IMR-90 (cell line): ENCODE data around the gene PHF20. TPM values are rescaled to one million over a fixed set of nuclear protein-coding genes. Genes with fewer than 3 reads are reported as not detected.
A peak's percentile ranks its signal among the peaks of the same experiment; 100 is the strongest.
"Not testable (repeated sequence)": the region's sequence is repeated elsewhere in the genome, so short reads cannot be mapped to it uniquely, and the experiment has no call there.

Experiments
- ATAC-seq: fragments of 200-7000 bp; cut with Tn5 transposase; 2 replicates; pipeline ENCODE4 v1.9.1; 2020; ENCODE audit warnings: low read depth, mild to moderate bottlenecking, moderate library complexity
- BruUV-seq: library from RNA; stranded (reverse); fragments of 400-500 nt; replicated peaks from 2 replicates; lab custom pipeline; 2021; lab: Mats Ljungman, UMichigan
- CTCF ChIA-PET: fragments of 300-600 bp; formaldehyde crosslinking; extraction: SDS; loops from one replicate; lab custom pipeline; 2021; ENCODE audit warnings: antibody characterized with exemption; lab: Yijun Ruan, JAX
- POLR2A ChIA-PET: fragments of 300-600 bp; sonication (Branson Sonifier 250); formaldehyde crosslinking; loops from one replicate; lab custom pipeline; 2022; ENCODE audit warnings: antibody characterized with exemption; ENCODE audit not compliant: unreplicated experiment; lab: Charles Lee
- DNase-seq: peaks from one replicate; pipeline ENCODE4 v3.0.0; 2013
- H2AFZ ChIP-seq: replicated peaks from 2 replicates; pipeline ENCODE3; 2013; ENCODE audit warnings: low read length, mild to moderate bottlenecking; ENCODE audit not compliant: poor library complexity
- H2AK5ac ChIP-seq: 2 replicates; pipeline ENCODE4 v1.6.1; 2013; ENCODE audit warnings: low read depth, low read length, inconsistent platforms
- H2AK9ac ChIP-seq: replicated peaks from 2 replicates; pipeline ENCODE3; 2013; ENCODE audit warnings: mild to moderate bottlenecking, low read depth, low read length, moderate library complexity; ENCODE audit not compliant: poor library complexity
- H2BK120ac ChIP-seq: 2 replicates; pipeline ENCODE4 v1.6.1; 2013; ENCODE audit warnings: low read depth, low read length, inconsistent platforms
- H2BK15ac ChIP-seq: 3 replicates; pipeline ENCODE4 v1.6.1; 2013; ENCODE audit warnings: low read depth, low read length, inconsistent platforms
- H2BK20ac ChIP-seq: 2 replicates; pipeline ENCODE4 v1.6.1; 2013; ENCODE audit warnings: low read depth, mild to moderate bottlenecking, inconsistent platforms, low read length, moderate library complexity
- H2BK5ac ChIP-seq: 2 replicates; pipeline ENCODE4 v1.6.1; 2013; ENCODE audit warnings: mild to moderate bottlenecking, low read depth, low read length, inconsistent platforms; ENCODE audit not compliant: poor library complexity, severe bottlenecking
- H3K14ac ChIP-seq: replicated peaks from 2 replicates; pipeline ENCODE4 v1.6.1; 2013; ENCODE audit warnings: low read depth, low read length, inconsistent platforms
- H3K18ac ChIP-seq: 2 replicates; pipeline ENCODE4 v1.6.1; 2013; ENCODE audit warnings: low read depth, low read length, control low read depth
- H3K23ac ChIP-seq: 2 replicates; pipeline ENCODE4 v1.6.1; 2013; ENCODE audit warnings: low read depth, low read length, inconsistent platforms
- H3K27ac ChIP-seq: 2 replicates; pipeline ENCODE4 v1.5.1; 2013; ENCODE audit warnings: mild to moderate bottlenecking, control low read depth, low read length; ENCODE audit not compliant: insufficient read depth
- H3K27me3 ChIP-seq: 2 replicates; pipeline ENCODE4 v1.6.1; 2013; ENCODE audit warnings: low read length; ENCODE audit not compliant: control insufficient read depth, insufficient read depth
- H3K36me3 ChIP-seq: 2 replicates; pipeline ENCODE4 v1.6.1; 2013; ENCODE audit warnings: low read length, mixed read lengths; ENCODE audit not compliant: control insufficient read depth, insufficient read depth
- H3K4ac ChIP-seq: 2 replicates; pipeline ENCODE4 v1.6.1; 2013; ENCODE audit warnings: low read depth, low read length, inconsistent platforms
- H3K4me1 ChIP-seq: 2 replicates; pipeline ENCODE4 v1.6.1; 2013; ENCODE audit warnings: low read length, mixed read lengths; ENCODE audit not compliant: control insufficient read depth, insufficient read depth
- H3K4me2 ChIP-seq: 2 replicates; pipeline ENCODE4 v1.6.1; 2013; ENCODE audit warnings: low read depth, mild to moderate bottlenecking, control low read depth, low read length, moderate library complexity
- H3K4me3 ChIP-seq: 2 replicates; pipeline ENCODE4 v1.5.1; 2013; ENCODE audit warnings: low read depth, mild to moderate bottlenecking, control low read depth, low read length, moderate library complexity; ENCODE audit not compliant: insufficient read depth
- H3K56ac ChIP-seq: 2 replicates; pipeline ENCODE4 v1.6.1; 2013; ENCODE audit warnings: low read length, inconsistent platforms; ENCODE audit not compliant: insufficient read depth; ENCODE audit errors: extremely low read depth
- H3K79me1 ChIP-seq, 2 experiments: 2 replicates each; pipeline ENCODE4 v1.6.1; 2013; ENCODE audit warnings: low read length in 2 of 2, inconsistent platforms in 1 of 2, low read depth in 1 of 2
- H3K9ac ChIP-seq: 2 replicates; pipeline ENCODE4 v1.6.1; 2013; ENCODE audit warnings: low read depth, low read length, control low read depth
- H3K9me1 ChIP-seq: 2 replicates; pipeline ENCODE4 v1.6.1; 2013; ENCODE audit warnings: low read length, inconsistent platforms; ENCODE audit not compliant: insufficient read depth
- H3K9me3 ChIP-seq: 2 replicates; pipeline ENCODE4 v1.6.1; 2013; ENCODE audit warnings: low read length; ENCODE audit not compliant: control insufficient read depth, insufficient read depth
- H4K20me1 ChIP-seq: 2 replicates; pipeline ENCODE4 v1.6.1; 2013; ENCODE audit warnings: low read length, inconsistent platforms; ENCODE audit not compliant: insufficient read depth
- H4K5ac ChIP-seq: 2 replicates; pipeline ENCODE4 v1.6.1; 2013; ENCODE audit warnings: mild to moderate bottlenecking, low read depth, low read length, control low read depth
- H4K8ac ChIP-seq, 2 experiments: 2 replicates each; pipeline ENCODE4 v1.6.1; 2013; ENCODE audit warnings: low read depth in 2 of 2, low read length in 2 of 2, control low read depth in 1 of 2, inconsistent platforms in 1 of 2
- H4K91ac ChIP-seq: 2 replicates; pipeline ENCODE4 v1.6.1; 2013; ENCODE audit warnings: low read depth, low read length, inconsistent platforms; ENCODE audit not compliant: insufficient read depth
- FOS ChIP-seq: fragments of 150-350 bp; IDR thresholded peaks from 2 replicates; pipeline ENCODE4 v1.6.1; 2016; ENCODE audit warnings: low read depth, low read length
- NFE2L2 ChIP-seq: fragments of 150-350 bp; IDR thresholded peaks from 2 replicates; pipeline ENCODE4 v1.6.1; 2016; ENCODE audit warnings: low read depth, mild to moderate bottlenecking, low read length
- WGBS, 2 experiments: methylation state at CpG; one replicate each; pipeline versions ENCODE4 v1.1.5 to v1.1.7; 2013; ENCODE audit warnings: missing lambda C conversion rate in 2 of 2; ENCODE audit not compliant: insufficient read length in 1 of 2; ENCODE audit errors: extremely low coverage in 2 of 2; 5-methylcytosine and 5-hydroxymethylcytosine counted together
- dilution Hi-C: fragments of 300-500 bp; cut with HindIII; formaldehyde crosslinking; loops from one replicate; pipeline ENCODE4 v1.14.3; 2018; ENCODE audit warnings: low sequenced_read_pairs; ENCODE audit not compliant: unreplicated experiment
- in situ Hi-C: fragments of 300-500 bp; cut with MboI; formaldehyde crosslinking; loops from 3 replicates; pipeline ENCODE4 v1.14.3; 2019; ENCODE audit warnings: low sequenced_read_pairs, inconsistent platforms, mixed read lengths
- intact Hi-C: fragments of 100-400 bp; cut with micrococcal nuclease; formaldehyde crosslinking; loops from 2 replicates; pipeline ENCODE4 v1.10.0; 2022
- polyA plus RNA-seq, 3 experiments: library from polyadenylated mRNA; depleted of rRNA; stranded (reverse); fragments of >200 nt; gene quantifications; 2 replicates each; pipeline ENCODE4 v1.2.3, GENCODE V29; 2012; ENCODE audit warnings: low replicate concordance in 1 of 3
- total RNA-seq: library from RNA; depleted of rRNA; stranded (reverse); fragments of >200 nt; gene quantifications from 2 replicates; pipeline ENCODE4 v1.2.3, GENCODE V29; 2012

Gene PHF20
- total and polyA plus RNA-seq, 2 of the 4 experiments (the other 2 are of a cell fraction) = 22.0 to 22.5 TPM

DNA sequence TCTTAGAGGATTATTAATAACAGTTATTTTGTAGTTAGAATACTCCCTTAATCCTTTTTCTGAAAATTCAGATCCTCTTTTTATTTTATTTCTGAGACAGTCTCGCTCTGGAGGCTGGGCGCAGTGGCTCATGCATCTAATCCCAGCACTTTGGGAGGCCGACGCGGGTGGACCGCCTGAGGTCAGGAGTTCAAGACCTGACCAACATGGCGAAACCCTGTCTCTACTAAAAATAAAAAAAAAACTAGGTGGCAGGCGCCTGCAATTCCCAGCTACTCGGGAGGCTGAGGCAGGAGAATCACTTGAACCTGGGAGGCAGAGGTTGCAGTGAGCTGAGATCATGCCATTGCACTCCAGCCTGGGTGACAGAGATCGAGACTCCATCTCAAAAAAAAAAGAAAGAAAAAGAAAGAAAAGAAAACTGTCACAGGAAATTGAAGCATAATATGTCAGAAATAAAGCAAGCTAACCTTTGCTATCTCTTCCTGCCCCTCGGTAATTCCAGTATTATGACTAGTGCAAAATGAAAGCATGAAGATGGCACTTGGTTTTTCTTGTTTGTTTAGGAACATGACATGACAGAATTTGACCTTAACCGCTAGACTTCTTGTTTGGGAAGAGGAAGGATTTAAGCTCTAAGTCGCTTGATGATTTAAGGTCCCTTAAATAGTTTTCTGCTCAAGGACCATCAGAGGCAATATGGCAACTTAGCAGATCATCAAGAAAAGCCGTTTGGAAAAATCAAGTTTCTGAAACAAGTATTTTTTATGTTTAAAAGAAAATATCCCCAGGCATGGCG lies 27.9 kb upstream of the PHF20 start:
- 93% methylated on average over 2 of the region's 15 CpGs; no CpG with 5 or more reads in 1 of the 2 experiments for WGBS, 2 experiments

DNA sequence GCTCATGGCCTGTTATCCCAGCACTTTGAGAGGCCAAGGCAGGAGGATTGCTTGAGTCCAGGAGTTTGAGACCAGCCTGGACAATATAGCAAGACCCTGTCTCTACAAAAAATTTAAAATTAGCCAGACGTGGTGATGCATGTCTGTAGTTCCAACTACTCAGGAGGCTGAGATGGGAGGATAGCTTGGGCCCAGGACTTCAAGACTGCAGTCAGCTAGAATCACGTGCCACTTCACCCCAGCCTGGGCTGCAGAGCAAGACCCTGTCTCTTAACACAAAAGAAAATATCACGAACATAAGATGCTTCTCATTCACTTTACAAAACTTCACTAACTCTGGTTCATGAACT lies 27.3 kb upstream of the PHF20 start:
- peak overlapping the region; percentile 71 for H2BK120ac ChIP-seq
- H2AFZ ChIP-seq, H3K14ac ChIP-seq, H3K36me3 ChIP-seq, H3K27me3 ChIP-seq, DNase-seq, H3K9ac ChIP-seq, dilution Hi-C loops, H3K4me3 ChIP-seq, H3K9me1 ChIP-seq, ATAC-seq, H2BK15ac ChIP-seq, H2BK20ac ChIP-seq, BruUV-seq, H3K9me3 ChIP-seq, H3K23ac ChIP-seq, H3K4me1 ChIP-seq, H3K4me2 ChIP-seq, H2AK9ac ChIP-seq: not testable (repeated sequence)
- 0 out of 2 replicates have a peak overlapping the region, but pooled peaks have one; percentile 2 for H3K56ac ChIP-seq
- peaks cover 0 to 16% of the 10 kb centered on the region in 2 experiments; a peak in 2 of 4 replicates for H3K79me1 ChIP-seq
- 0 out of 2 replicates have a peak overlapping the region, but pooled peaks have one; percentile 36 for H4K91ac ChIP-seq
- intact Hi-C loops = loop anchor here (5.0 kb wide), 1 partner anchor 208 kb away; the partner anchor contains the start of gene SCAND1
- peak overlapping the region; percentile 82; the same call in 1 of the 2 replicates for H2AK5ac ChIP-seq
- peak overlapping the region; percentile 40 for H4K5ac ChIP-seq
- H3K27ac ChIP-seq = peak overlapping the region; percentile 37; the same call in 1 of the 2 replicates
- in situ Hi-C loops = loop anchor here (10.0 kb wide), 1 partner anchor 140 kb away; no protein-coding TSS in a partner anchor
- peak overlapping the region; percentile 70; the same call in 1 of the 2 replicates for H3K4ac ChIP-seq
- POLR2A ChIA-PET = interaction anchor here (0.6 to 1.0 kb wide), 2 partner anchors 113 to 140 kb away, joined by 4 to 13 read pairs; no protein-coding TSS in a partner anchor
- H4K8ac ChIP-seq = peak overlapping the region in 1 of 2 experiments; percentile 82; a peak in 2 of 4 replicates
- 0 out of 2 replicates have a peak overlapping the region, but pooled peaks have one; percentile 18 for H3K18ac ChIP-seq
- 100% methylated on average over 1 of the region's 3 CpGs; no CpG with 5 or more reads in 1 of the 2 experiments for WGBS, 2 experiments
- H4K20me1 ChIP-seq = peaks cover 20% of the 10 kb centered on the region
- CTCF ChIA-PET = interaction anchor here (0.7 kb wide), 1 partner anchor 37 kb away, joined by 3 read pairs; no protein-coding TSS in a partner anchor
- peak overlapping the region; percentile 94 for H2BK5ac ChIP-seq

More for the DNA sequence above, 27.9 kb upstream of the PHF20 start:
- H2AK9ac ChIP-seq = no peak overlapping the region
- no peak overlapping the region; the same call in 2 of the 3 replicates for H2BK15ac ChIP-seq
- H4K20me1 ChIP-seq = peaks cover 26% of the 10 kb centered on the region
- peak overlapping the region; percentile 48; the same call in 1 of the 2 replicates for H3K56ac ChIP-seq
- peak overlapping the region; percentile 94 for H2BK5ac ChIP-seq
- H3K79me1 ChIP-seq = peaks cover 0 to 19% of the 10 kb centered on the region in 2 experiments; a peak in 2 of 4 replicates
- dilution Hi-C loops (no loop called here), intact Hi-C loops (loop anchor here (2.0 to 5.0 kb wide), 4 partner anchors 25 to 208 kb away; partner anchors contain the start of genes CPNE1, RBM12 and SCAND1), in situ Hi-C loops (loop anchor here (10.0 kb wide), 1 partner anchor 141 kb away; no protein-coding TSS in a partner anchor)
- peak overlapping the region; percentile 40 for H4K5ac ChIP-seq
- H2AK5ac ChIP-seq = no peak overlapping the region
- no peak for ATAC-seq
- peaks cover 9% of the 10 kb centered on the region for H3K9me1 ChIP-seq
- H2BK20ac ChIP-seq = peak overlapping the region; percentile 48; the same call in 1 of the 2 replicates
- peak overlapping the region; percentile 67 for H3K23ac ChIP-seq
- H3K4me1 ChIP-seq = peaks cover 6% of the 10 kb centered on the region
- BruUV-seq = no TSS peak
- no peak overlapping the region; the same call in 1 of the 2 replicates for H3K4me3 ChIP-seq
- H3K18ac ChIP-seq = peak overlapping the region; percentile 79; the same call in 1 of the 2 replicates
- no peak overlapping the region for H2AFZ ChIP-seq
- peak overlapping the region; percentile 71 for H2BK120ac ChIP-seq
- peak overlapping the region; percentile 70; the same call in 1 of the 2 replicates for H3K4ac ChIP-seq
- H4K91ac ChIP-seq = no peak overlapping the region; the same call in 1 of the 2 replicates
- peak; percentile 31 for DNase-seq
- peak overlapping the region; percentile 59; the same call in 1 of the 2 replicates for H3K27ac ChIP-seq
- H3K9me3 ChIP-seq = no peaks in the 10 kb centered on the region
- peak overlapping the region; percentile 87 for H3K14ac ChIP-seq
- CTCF ChIA-PET = interaction anchor here (0.7 kb wide), 1 partner anchor 38 kb away, joined by 3 read pairs; no protein-coding TSS in a partner anchor
- H3K36me3 ChIP-seq = peaks cover 9% of the 10 kb centered on the region
- H4K8ac ChIP-seq = peak overlapping the region; percentile 82 to 84; a peak in 3 of 4 replicates
- peak overlapping the region; percentile 79 for H3K4me2 ChIP-seq
- POLR2A ChIA-PET = interaction anchor here (0.7 to 2.3 kb wide), 3 partner anchors 25 to 140 kb away, joined by 4 to 13 read pairs (median 10); no protein-coding TSS in a partner anchor
- TF ChIP-seq NFE2L2 (peak; percentile 66), FOS (no peak)
- H3K27me3 ChIP-seq = no peaks in the 10 kb centered on the region
- H3K9ac ChIP-seq = no peak overlapping the region; the same call in 1 of the 2 replicates
